ENCODE data around the gene ACVR1.
"Not testable (repeated sequence)": the region's sequence is repeated elsewhere in the genome, so short reads cannot be mapped to it uniquely, and the experiment has no call there.

The ACVR1 gene

DNA sequence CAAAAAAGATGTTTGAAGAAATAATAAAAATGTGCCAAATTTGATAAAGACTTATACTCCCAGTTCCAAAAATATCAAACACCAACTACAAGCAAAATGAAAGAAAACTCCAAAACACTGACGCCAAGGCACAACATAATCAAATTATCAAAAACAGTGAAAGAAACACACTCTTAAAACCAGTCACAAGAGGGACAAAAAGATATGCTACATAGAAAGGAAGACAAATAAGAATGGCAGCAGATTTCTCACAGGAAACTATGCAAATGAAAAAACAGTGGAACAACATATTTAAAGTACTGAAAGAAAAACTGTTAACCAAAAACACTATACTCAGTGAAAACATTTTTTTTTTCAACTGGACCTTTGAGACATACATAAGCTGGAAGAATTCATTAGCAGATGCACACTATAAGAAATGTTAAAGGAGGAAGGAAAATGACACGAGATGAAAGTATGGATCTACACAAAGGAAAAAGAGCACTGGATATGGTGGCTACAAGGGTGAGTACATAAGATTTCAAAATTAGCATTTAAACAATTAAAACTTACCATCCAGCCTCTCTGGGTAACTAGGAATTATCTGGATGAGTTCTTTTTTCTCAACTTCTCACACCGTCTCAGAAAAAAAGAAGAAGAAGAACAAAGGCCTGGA, 153.4 kb downstream of the ACVR1 start:
- DNase-seq (ENCODE audit: low read depth, low spot score), result no peak

DNA sequence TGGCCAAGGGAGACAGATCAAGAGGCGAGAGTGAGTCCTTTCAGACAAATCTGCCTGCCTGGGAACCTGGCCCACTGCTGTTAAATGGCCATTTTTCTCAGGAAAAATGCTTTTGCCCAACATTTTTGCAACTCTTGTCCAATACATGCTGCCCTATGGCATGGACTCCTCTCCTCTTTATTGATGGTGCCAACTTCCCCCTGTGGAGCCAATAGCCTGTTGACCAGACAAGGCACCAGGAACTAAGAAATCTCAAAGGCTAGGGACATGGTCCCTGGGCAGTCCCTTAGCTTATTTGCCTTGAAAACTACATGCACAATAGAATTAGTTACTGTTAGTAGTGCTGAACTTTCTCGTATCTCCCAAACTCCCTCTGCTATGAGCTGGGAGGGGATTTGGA, 155.6 kb downstream of the ACVR1 start:
- DNase-seq (ENCODE audit: low read depth, low spot score), result no peak

DNA sequence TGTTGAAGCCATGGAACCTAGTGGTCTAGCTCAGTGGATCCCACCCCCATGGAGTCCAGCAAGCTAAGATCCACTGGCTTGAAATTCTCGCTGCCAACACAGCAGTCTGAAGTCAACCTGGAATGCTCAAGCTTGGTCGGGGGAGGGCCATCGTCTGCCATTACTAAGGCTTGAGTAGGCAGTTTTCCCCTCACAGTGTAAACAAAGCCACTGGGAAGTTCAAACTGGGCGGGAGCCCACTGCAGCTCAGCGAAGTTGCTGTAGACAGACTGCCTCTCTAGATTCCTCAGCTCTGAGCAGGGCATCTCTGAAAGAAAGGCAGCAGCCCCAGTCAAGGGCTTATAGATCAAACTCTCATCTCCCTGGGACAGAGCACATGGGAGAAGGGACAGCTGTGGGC, 171.5 kb downstream of the ACVR1 start:
- DNase-seq (ENCODE audit: low read depth, low spot score), result not testable (repeated sequence)

DNA sequence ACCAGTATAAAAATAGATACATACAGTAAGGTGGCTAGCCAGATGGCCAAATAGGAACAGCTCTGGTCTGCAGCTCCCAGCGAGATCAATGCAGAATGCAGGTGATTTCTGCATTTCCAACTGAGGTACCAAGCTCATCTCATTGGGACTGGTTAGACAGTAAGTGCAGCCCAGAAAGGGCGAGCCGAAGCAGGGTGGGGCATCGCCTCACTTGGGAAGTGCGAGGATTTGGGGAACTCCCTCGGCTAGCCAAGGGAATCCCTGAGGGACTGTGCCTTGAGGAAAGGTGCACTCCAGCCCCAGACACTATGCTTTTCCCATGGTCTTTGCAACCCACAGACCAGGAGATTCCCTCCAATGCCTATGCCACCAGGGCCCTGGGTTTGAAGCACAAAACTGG, 172.0 kb downstream of the ACVR1 start:
- DNase-seq (ENCODE audit: low read depth, low spot score), result not testable (repeated sequence)

DNA sequence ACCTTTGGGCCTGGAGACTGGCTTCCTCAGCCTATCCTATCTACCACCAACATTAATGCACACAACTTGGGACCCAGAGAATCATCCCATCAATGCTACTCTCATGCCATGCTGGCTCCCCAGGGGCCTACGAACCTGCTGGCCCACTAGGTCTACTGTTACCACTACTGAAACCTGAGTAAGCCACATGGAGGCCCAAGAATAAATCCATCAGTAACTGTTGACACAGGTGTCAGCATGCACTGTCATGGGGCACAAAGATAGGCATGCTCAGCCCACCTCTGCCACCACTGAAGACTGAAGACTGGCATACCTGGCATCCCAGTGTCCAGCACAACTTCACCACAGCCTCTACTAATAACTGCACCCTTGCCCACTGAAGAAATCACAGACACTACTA, 176.3 kb downstream of the ACVR1 start:
- no peak for DNase-seq (ENCODE audit: low read depth, low spot score)

DNA sequence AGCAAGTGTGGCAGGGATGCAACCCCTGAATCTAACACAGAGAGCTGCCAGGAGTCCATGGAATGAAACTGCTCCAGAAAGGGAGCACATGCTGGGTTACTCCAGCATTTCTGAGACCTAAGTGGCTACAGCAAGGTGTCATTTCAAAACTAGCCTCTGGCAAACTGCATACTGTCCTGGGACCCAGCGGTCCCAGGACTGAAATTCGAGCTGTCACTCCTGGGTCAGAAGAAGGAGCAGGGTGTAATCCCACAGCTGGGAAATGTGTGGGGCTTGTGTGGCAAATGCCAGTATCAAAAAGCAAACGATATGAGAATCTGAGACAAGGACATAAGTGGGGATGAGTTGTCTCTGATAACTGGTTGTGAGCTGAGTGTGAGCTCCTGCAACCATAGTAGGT, 177.1 kb downstream of the ACVR1 start:
- no peak for DNase-seq (ENCODE audit: low read depth, low spot score)

DNA sequence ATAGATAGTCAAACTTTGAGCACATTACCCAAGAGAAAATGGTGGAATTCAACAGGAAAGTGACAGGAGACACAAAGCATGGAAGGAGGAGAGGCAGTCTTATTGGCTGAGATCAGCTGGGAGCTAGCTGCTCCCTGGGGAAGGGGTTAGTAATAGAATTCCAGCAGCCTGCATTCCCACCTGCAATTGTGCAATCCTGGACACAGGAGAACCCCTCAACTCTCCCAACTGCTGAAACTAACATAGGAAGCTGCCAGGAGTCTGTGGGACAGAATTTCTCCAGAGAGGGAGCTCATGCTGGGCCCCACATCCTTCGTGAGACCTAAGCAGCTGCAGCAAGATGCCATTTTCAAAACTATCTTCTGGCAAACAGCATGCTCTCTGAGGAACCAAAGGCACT, 177.7 kb downstream of the ACVR1 start:
- DNase-seq (ENCODE audit: low read depth, low spot score), result no peak

DNA sequence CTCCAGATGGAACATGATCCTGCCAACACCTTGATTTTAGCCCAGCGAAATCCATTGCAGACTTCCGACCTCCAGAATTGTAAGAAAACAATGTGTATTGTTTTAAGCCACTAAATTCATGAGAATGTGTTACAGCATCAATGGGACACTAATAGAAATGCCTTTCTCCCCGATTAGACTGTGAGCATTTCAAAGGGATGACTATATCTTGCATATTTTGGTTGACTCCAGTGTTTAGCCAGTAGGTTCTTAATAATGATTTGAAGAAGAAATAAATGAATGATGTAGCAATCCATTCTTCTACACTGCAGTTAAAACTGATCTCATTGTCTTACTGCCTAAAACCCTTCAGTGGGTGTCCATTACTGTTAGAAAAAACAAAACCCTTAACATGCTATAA, 180.1 kb downstream of the ACVR1 start:
- DNase-seq (ENCODE audit: low read depth, low spot score), result no peak

DNA sequence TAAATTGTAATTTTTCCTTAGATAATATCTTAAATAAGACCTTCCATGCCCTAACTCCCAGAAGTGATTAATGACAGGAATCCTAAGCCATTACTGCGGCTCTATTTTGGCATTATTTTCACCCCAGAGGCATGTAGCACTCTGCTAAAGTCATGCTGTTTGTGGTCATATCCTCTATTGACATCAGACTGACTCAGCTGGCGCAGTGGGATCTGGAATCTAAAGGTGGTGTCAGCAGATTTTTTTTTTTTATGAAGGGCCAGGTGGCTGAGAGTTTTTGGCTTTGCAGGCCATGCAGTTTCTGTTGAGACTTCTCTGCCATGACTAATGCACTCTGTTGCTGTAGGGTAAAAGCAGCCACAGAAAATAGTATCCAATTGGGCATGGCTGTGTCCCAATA, 183.4 kb downstream of the ACVR1 start:
- no peak for DNase-seq (ENCODE audit: low read depth, low spot score)

DNA sequence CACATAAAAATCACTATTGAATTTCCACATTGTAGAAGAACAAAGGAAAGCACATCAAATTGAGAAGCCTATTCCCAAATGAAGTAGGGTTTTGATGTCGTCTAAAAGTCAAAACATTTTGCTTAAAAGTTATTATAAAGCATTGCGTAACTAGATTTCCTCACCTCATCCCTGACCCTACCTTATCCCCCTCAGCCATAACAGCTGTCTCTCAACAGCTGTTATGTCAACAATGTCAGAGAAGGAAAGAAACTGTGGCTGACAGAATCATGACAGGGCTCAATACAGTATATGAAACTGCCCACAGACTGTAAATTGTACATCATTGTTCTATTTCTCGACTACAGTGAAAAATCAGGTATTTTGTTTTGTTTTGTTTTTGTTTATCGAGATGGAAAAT, 184.4 kb downstream of the ACVR1 start:
- no peak for DNase-seq (ENCODE audit: low read depth, low spot score)

DNA sequence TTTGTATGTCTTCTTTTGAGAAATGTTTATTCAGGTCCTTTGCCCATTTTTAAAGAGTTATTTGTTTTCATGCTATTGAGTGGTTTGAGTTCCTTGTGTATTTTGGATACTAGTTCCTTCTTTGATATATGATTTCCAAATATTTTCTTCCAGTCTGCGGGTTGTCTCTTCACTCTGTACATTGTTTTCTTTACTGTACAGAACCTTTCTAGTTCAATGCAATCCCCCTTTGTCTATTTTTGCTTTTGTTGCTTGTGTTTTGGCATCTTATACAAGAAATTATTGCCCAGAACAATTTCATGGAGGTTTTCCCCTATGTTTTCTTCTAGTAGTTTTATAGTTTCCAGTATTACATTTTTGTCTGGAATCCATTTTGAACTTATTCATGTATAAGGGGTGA, 185.0 kb downstream of the ACVR1 start:
- no peak for DNase-seq (ENCODE audit: low read depth, low spot score)

Measured in activated CD4-positive, CD25-positive, alpha-beta regulatory T cell treated with anti-CD3 and anti-CD28 coated beads, Interleukin-2, amount 50 U/mL, for 16 hours (primary cell).